ENCODE results near the gene SLC50A1. TPM values are rescaled to one million over a fixed set of nuclear protein-coding genes. Genes with fewer than 3 reads are reported as not detected.
"Not testable (repeated sequence)": the region's sequence is repeated elsewhere in the genome, so short reads cannot be mapped to it uniquely, and the experiment has no call there.

The SLC50A1 gene
- polyA plus RNA-seq, 4 donors = 52.7 to 63.7 (median 58.5) TPM

DNA sequence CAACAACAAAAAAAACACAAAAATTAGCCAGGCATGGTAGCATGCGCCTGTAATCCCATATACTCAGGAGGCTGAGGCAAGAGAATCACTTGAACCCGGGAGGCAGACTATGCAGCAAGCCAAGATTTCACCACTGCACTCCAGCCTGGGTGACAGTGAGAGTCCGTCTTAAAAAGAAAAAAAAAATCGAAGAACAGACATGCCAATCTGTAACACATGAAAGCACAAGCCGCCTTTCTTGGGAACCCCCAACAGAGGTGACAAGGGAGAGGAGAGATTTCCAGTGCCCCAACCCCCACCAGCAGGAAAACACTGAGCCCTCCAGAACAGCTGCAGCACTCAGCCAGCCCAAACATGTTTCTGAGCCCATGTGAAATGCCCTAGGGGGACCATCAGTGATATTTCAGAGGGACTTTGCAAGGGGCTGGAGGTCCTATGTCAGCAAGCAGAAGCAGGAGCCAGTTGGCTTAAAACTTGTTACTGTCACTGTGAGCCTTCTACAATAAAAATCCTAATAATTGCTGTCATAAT lies 22.1 kb upstream of the SLC50A1 start:
- no peak for DNase-seq (ENCODE audit: low read depth in 4 of 4, low spot score in 3 of 4)

DNA sequence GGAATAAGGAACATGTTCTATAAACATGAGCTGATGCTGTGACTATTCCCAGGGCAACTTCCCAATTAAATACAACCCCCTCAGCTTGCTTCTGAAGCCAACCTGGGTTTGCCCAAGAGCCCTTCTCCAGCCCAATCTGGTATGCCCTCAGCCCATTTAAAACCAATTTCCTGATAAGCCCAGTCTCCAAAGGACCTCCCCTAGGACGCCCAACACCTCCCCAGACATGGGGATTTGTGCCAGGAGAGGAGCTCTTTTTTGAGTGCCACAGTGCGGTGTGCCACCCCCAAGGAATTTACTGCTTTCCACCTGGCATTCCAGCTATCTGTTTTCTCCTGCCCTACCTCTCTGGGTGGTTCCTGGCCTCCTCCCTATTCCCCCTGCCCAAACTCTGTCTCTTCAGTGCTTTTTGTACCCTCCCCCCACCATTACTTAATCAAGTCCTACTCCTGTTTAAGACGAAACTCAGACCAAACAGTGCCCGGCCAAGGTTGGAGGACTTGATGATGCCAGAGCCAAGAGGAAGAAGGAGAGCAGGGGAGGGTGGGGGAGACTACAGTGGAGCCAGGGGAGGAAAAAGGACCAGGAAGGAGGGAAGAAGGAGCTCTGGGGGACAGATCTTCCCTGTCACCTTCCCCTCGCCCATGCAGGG lies 19.4 kb upstream of the SLC50A1 start:
- DNase-seq (ENCODE audit: low read depth in 4 of 4, low spot score in 3 of 4) = no peak

DNA sequence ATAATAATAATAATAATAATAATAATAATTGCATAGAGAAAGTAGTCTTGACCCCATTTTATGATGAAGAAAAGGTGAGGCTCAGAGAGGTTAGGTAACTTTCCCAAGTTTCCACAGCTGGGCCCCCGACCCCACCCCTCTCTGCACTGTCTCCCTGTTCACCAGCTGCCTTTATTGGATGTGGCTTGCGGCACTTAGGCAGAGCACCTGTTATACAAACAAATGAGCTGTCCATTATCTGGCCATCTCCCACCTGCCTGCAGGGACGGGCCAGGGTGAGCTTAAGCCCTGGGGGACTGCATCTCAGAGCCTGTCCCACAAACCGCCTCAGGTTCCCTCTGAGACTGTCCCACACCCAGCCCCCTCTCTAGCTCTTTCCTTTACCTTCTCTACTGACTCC lies 18.0 kb upstream of the SLC50A1 start:
- DNase-seq (ENCODE audit: low read depth in 4 of 4, low spot score in 3 of 4) = no peak

DNA sequence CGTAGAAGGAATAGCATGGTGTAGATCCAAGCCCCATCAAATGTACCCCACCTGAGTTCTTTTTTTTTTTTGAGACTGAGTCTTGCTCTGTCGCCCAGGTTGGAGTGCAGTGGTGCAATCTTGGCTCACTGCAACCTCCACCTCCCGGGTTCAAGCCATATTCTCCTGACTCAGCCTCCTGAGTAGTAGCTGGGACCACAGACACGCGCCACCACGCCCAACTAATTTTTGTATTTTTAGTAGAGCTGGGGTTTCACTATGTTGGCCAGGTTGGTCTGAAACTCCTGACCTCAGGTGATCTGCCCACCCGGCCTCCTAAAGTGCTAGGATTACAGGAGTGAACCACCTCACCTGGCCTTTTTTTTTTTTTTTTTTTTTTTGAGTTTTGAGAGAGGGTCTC lies 17.6 kb upstream of the SLC50A1 start:
- not testable (repeated sequence) for DNase-seq (ENCODE audit: low read depth in 4 of 4, low spot score in 3 of 4)

DNA sequence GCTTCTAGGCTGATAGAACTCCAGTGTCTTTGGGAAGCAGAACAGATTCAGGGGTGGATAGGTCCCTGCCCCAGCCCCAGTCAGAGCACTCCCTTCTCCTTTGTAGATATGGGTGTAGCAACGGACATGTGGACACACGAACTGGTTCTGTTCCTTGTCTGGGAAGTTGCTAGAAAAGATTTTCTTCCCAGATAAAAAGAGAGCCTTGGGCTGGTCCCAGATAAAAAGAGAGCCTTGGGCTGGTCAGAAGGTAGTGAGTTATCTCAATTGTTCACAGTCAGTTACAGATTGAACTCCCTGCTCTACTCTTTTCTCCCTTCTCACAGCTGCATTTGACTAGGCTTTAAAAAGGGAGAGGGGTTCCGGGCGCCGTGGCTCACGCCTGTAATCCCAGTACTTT lies 15.4 kb upstream of the SLC50A1 start:
- DNase-seq (ENCODE audit: low read depth in 4 of 4, low spot score in 3 of 4) = no peak

DNA sequence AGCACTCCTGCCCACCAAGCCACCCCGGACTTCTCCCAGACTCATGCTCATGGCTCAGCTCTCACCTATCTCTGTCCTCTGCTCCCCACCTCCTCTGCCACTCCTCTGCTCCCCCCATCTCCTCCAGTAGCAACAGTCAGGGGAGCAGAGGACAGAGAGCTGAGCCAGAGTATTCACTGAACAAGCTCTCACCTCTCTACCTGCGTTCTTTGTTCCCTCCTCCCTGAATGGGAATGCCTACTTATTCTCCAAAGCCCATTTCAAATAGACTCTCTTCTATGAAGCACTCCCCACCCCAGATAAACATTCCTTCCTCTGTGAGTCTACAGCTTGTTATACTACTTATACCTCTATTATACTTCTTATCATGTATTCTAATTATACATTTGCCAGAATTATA lies 14.4 kb upstream of the SLC50A1 start:
- DNase-seq (ENCODE audit: low read depth in 4 of 4, low spot score in 3 of 4) = no peak

DNA sequence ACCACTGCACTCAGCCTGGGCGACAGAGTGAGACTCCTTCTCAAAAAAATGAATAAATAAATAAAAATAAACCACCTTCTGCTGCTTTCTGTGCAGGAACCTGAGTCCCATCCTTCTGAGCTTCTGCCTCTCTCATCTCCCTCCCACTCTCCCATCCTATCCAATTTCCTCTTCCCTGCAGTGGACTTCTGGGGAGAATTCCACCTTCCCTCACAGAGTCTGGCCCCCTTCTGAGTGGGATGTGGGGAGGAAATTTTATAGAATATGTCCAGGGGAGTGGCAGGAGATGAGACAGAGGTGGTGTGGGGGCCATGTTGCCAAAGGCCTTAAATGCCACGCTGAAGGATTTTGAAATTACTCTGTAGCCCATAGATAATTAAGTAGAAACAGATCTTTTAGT lies 13.3 kb upstream of the SLC50A1 start:
- no peak for DNase-seq (ENCODE audit: low read depth in 4 of 4, low spot score in 3 of 4)

DNA sequence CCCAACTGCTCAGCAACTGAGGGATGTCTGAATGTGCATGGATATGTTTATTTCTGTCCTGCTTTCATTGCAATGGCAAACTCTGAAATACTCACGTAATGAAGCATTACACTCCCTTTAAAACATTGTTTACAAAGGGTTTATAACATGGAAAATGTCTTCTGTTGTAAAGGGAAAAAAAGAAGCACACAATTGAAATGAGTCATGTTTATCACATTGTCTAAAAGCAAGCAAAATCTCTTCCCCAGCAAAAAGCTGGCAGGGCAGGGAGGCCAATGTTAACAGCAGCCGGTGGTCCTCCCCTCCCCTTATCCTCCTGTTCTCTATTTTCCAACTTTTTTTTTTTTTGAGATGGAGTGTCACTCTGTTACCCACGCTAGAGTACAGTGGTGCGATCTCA lies 11.9 kb upstream of the SLC50A1 start:
- DNase-seq (ENCODE audit: low read depth in 4 of 4, low spot score in 3 of 4) = no peak

DNA sequence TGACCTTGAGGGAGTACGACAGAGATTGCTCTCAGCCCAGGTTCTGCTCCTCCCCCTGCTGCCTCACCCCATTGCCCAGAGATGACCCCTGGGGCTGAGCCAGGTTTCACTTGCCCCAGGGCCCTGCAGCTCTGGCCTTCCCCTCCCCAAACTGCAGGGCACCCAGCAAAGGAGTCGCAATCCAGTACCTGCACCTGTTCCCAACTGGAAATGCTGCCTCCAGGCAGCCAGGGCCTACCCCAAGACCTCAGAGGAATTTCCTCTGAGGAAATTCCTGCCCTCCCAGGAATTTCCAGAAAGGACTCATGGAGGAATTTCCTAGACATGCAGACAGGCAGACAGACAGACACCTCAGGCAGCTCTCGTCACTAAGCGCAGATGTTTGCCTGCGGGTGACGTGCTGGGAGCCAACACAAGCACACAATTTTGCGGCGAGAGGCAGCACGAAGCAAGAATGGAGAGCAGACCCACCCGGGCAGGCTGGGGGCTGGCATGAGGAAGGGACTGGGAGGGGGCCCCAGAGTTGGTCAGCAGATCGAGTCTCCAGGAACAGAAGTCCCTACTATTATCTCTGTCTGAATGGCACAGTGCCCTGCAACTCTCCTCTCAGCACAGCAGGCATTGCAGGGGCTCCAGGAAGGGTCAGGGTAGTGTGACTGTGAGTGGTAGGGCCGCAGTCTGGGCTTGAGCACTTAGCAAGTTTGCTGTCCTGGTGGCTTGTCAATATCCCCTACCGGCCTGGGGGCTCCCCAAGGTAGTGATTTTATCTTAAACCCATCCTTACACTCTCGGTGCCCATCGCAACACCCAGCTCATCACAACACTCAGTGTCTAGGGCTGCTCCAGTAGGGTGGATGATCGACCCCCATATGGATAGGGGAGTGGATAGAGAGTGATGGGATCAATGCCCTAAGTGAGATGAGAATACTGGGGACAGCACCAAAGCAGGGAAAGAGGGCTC lies 10.9 kb upstream of the SLC50A1 start:
- DNase-seq (ENCODE audit: low read depth in 4 of 4, low spot score in 3 of 4) = no peak

DNA sequence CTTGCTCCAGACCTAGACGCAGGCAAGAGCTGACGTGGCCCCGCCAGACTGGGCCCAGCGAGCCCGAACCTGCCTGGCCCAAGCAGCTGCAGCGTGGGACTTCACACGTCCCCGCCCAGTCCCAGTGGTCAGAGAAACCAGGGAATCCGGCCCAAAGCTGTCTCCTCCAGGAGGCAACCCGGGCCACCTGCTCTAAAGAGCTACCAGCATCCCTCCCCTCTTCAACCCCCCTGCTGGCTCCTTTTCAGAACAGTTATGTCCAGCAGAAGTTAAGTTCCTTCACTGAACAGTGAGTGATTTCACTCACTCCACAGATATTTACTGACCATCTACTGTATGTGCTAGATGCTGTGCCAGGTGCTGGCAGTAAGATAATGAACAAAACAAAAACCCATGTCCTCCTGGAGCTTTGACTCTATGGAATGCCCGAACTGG lies 10.1 kb upstream of the SLC50A1 start:
- DNase-seq (ENCODE audit: low read depth in 4 of 4, low spot score in 3 of 4) = no peak

DNA sequence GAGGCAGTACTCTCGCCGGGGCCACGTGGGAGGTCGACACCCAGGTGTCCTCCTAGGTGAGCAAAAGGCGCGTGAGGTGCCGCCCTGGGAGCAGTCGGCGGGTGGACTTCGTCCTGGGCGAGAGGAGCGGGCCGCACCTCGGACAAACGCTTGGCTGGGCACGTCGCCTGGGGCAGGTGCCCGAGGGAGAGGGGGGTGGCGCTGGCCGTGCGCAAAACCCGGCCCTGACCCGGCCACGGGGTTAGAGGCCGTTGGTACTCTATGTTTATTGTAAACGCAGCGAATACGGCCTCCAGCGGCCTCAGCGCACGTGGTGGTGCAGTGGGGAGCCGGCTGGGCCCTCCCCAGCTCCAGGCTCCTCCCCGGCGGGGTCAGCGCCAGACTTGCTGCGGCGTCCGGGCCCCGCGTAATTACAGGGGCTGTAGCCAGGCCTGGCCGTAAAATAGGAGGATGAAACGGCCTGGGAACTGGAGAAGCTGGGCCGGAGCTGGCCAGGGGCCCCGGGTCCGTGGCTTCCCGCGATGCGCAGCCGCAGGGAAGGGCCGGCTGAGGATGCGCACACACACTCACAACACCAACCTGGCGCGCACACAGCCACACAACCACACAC lies 9.6 kb upstream of the SLC50A1 start:
- DNase-seq (ENCODE audit: low read depth in 4 of 4, low spot score in 3 of 4) = no peak

DNA sequence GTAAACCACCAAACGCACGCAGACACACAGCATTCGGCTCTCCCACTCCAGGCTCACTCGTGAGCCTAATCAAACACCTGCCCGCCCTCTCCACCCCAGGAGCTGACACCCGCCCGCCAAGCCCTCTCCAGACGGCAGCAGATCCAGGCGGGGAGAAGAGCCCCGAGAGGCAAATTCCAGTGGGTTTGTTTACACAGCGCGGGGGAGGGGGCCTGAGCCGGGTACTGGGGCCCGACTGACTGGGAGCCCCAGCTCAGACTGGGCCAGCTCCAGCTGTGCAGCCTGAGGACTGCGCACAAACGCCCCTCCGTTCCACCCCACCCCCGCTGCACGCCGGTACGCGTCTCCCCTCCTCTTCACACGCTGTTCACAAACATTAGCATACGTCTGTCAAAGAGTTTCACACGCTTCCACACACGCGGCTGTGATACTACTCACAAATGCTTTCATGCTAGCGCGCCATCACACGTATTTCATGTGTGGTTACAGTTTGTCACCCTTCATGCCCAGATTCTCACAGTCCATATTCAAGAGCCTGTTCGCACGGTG lies 9.0 kb upstream of the SLC50A1 start:
- DNase-seq (ENCODE audit: low read depth in 4 of 4, low spot score in 3 of 4) = no peak

DNA sequence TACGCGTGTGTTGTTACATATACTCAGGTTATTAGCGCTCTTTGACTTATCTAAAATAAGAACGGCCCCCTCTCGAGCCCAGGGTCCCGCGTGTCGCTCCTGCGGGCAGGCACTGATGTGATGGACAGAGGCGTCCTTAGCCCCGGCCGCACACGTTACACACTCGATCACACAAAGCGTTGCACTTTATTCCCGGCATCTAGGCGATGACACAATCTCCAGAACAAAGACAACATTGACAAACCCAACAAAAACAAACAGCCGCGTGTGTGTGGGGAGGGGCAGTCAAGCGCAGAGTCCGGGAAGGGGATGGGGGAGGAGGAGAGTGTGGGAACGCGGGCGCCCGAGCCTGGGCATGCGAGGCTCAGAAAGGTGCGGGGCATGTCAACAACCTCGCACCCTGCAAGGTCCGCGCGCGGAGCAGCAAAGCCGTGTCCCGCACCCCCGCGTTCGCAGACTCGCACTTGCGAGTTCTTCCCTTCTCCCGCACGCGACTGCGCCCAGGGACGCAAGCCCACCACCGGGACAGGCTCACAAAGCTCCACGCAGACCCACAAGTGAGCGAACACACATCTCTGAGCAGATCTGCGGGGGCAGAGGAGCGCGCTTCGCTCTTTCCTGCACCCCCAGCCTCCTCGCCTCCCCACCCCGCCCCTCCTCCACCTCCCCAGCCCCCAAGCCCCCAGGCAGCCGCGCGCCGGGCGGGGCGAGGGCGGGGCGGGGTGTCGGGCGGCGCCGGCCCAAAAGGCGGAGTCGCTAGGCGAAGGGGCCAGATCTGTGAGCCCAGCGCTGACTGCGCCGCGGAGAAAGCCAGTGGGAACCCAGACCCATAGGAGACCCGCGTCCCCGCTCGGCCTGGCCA lies 8.3 kb upstream of the SLC50A1 start, which contains the start of gene EFNA1:
Gene EFNA1, plus strand, starts transcription at position 772 of the 862 bp plus-strand sequence. CDS start 102 bp downstream, outside the sequence.
- DNase-seq (ENCODE audit: low read depth in 4 of 4, low spot score in 3 of 4) = peak in 1 of 4 donors; percentile 41

DNA sequence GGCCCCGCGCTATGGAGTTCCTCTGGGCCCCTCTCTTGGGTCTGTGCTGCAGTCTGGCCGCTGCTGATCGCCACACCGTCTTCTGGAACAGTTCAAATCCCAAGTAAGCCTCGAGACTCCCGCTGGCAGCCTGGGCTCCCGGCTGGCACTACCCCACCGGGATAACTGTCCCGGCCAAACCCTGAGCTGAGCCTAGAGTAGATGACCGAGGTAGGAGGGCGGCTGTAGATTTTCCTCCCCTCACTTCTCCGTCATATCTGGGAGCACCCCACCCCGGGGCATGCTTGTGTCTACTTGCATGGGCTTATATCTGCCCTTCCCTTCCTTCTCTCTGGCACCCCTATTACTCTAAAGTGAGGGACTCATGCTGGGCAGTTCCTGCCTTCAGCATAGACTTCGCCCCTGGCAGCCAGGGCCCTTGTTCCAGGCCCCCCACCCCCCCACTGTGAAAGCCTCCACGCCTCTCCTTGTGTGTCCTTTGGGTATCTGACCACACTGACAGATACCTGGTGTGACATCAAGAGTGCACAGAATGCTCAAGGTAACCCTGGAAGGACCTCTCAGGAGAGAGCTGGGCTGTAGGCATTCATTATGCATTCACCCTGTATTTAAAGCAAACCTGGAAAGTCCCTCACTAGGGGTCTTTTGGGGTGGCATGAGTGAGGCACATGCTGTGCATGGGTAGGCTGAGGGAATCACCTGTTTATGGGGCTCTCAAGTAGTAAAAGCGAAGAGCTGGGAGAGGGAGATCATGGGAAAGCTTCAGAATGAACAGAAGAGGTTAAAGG lies 7.5 kb upstream of the SLC50A1 start:
- no peak for DNase-seq (ENCODE audit: low read depth in 4 of 4, low spot score in 3 of 4)

DNA sequence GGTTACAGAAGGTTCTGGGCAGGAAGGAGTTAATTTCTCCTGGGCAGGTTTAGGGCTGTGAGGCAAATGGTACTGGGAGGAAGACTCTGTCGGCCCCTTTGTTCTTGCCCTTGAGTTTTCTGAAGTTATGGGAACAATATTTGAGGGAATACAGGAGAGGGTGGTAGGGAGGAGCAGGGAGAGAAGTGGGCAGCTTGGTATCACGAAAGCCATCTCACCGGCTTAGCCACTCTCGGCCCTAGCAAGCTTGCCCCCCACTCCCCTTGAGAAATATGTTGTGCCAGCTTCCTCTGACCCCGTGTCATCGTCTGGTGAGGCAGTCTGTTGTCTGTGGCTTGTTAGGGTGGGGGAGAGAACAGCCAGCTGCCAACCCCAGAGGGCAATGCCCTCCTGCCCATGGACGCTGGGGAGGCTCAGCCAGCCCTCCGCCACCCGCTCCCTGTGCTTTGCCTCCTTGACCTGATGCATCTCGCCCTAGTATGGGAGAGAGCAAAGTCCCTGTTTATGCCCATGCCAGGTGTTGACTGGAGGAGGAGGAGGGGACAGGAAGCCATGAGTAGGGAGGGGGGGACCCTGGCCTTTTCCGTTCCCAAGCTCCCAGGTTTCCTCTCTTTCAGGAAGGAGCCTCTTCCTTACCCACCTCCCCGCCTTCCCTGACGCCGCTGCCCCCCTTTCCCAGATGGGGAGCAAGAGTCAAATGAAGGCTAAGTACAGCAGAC lies 6.7 kb upstream of the SLC50A1 start:
- peak in 1 of 4 donors; percentile 45 for DNase-seq (ENCODE audit: low read depth in 4 of 4, low spot score in 3 of 4)

DNA sequence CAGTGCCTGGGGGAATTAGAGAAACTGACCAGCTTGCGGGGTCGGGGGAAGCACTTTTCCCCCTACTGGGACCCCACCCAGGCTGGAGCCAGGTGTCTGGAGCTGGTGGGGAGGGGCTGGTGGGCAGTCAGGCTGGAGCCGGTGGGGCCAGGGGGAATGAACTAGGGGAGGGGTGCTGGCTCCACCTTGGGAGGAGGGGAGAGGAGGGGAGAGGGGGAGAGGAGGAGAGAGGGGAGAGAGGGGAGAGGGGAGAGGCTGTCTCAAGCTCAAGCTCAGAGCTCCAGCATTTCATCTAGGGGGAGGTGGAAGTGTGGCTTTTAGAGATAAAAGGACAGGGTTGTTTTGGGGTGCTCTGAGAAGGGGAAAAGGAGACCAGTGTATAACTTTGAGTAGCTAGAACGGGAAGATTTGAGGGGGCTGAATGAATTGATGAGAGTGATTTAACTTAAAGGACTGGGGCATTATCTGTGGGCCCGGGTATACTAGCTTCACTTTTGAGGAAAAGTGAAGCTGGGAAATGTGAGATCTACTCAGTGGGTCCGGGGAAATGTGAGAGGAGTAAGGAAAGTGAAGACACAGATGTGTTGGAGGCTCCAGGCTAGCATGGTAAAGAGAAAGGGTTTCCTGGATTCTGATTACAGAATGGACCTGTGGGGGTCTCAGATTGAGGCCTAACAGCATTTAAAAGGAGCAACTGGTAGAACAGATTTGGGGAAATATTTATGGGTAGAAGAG lies 5.2 kb upstream of the SLC50A1 start:
- peak in 1 of 4 donors; percentile 22 for DNase-seq (ENCODE audit: low read depth in 4 of 4, low spot score in 3 of 4)

DNA sequence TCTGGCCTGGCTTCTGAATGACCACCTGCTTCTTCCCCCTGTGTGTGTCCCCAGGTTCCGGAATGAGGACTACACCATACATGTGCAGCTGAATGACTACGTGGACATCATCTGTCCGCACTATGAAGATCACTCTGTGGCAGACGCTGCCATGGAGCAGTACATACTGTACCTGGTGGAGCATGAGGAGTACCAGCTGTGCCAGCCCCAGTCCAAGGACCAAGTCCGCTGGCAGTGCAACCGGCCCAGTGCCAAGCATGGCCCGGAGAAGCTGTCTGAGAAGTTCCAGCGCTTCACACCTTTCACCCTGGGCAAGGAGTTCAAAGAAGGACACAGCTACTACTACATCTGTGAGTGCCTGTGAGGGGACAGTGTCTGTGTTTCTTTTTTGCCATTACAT lies 4.4 kb upstream of the SLC50A1 start:
- DNase-seq (ENCODE audit: low read depth in 4 of 4, low spot score in 3 of 4) = no peak

DNA sequence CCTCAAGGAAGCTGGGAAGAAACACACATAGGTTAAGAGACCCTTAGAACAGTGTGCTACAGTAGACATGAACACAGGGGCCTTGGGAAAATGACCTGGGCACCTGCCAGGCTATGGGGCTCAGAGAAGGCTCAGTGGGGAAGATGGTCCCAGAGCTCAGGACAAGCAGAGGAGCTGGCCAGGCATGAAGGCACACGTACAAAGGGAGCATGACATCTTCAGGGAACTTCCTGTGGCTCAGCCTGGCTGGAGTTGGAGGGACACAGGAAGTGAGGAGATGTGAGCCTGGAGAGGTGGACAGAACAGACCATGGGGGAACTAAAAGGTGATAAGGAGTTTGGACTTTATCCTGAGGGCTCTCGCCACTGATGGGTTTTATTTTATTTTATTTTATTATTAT lies 3.8 kb upstream of the SLC50A1 start:
- no peak for DNase-seq (ENCODE audit: low read depth in 4 of 4, low spot score in 3 of 4)

Data from right renal pelvis (tissue), 4 donors.